GM23338 (cell line): ENCODE data around the gene KIAA1671.

Experiments
- EZH2phosphoT487 ChIP-seq: fragments of 200-600 bp; sonication (generic); IDR thresholded peaks from one replicate; pipeline ENCODE4 v1.8.1; 2018; ENCODE audit warnings: antibody characterized with exemption; ENCODE audit not compliant: unreplicated experiment
- JUNB ChIP-seq: IDR thresholded peaks from one replicate; pipeline ENCODE4 v1.6.1; 2016; ENCODE audit warnings: antibody characterized with exemption; ENCODE audit not compliant: unreplicated experiment
- POLR2AphosphoS5 ChIP-seq: IDR thresholded peaks from 2 replicates; pipeline ENCODE4 v1.6.1; 2016; ENCODE audit warnings: antibody characterized with exemption, low read depth
- REST ChIP-seq: IDR thresholded peaks from one replicate; pipeline ENCODE4 v1.6.1; 2018; ENCODE audit warnings: antibody characterized with exemption; ENCODE audit not compliant: unreplicated experiment
- TF ChIP-seq, protein P1 (sequence below), 2 experiments: fragments of 200-600 bp in 1 of 2; sonication (generic) in 1 of 2; conservative IDR thresholded peaks; 2 replicates each; pipeline versions ENCODE4 v1.5.1 to v1.6.1; 2016 to 2017; ENCODE audit warnings: antibody characterized with exemption in 2 of 2, low read depth in 2 of 2, mild to moderate bottlenecking in 2 of 2, moderate library complexity in 1 of 2

DNA sequence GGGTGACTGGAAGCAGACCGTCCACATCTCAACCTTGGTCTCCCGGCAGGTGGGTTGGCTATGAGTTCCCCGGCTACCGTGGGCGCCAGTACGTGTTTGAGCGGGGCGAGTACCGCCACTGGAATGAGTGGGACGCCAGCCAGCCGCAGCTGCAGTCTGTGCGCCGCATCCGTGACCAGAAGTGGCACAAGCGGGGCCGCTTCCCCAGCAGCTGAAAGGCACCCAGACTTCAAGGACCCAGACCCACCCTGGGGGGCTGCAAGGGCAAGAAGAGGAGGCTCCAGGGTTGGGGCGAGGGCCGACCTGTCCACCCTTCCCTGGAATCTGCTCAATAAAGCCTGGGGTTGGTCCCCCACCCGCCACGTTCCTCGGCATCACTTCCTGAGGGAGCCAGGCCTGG, 254.5 kb downstream of the KIAA1671 start:
- no peak for TF ChIP-seq POLR2AphosphoS5
- TF ChIP-seq, protein P1, sequence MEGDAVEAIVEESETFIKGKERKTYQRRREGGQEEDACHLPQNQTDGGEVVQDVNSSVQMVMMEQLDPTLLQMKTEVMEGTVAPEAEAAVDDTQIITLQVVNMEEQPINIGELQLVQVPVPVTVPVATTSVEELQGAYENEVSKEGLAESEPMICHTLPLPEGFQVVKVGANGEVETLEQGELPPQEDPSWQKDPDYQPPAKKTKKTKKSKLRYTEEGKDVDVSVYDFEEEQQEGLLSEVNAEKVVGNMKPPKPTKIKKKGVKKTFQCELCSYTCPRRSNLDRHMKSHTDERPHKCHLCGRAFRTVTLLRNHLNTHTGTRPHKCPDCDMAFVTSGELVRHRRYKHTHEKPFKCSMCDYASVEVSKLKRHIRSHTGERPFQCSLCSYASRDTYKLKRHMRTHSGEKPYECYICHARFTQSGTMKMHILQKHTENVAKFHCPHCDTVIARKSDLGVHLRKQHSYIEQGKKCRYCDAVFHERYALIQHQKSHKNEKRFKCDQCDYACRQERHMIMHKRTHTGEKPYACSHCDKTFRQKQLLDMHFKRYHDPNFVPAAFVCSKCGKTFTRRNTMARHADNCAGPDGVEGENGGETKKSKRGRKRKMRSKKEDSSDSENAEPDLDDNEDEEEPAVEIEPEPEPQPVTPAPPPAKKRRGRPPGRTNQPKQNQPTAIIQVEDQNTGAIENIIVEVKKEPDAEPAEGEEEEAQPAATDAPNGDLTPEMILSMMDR (conservative IDR thresholded peaks at IDR 0.05; ENCODE audit: low read depth in 2 of 2) = no peak
- TF ChIP-seq JUNB = no peak
- no peak for TF ChIP-seq REST
- TF ChIP-seq EZH2phosphoT487 = no peak
